Skin of body (tissue), 3 donors: ENCODE measurements around the gene KCTD16. TPM values are rescaled to one million over a fixed set of nuclear protein-coding genes. Genes with fewer than 3 reads are reported as not detected.

Source experiments
- DNase-seq: peaks from one replicate; lab custom pipeline; 2025; lab: John Stamatoyannopoulos, UW
- small RNA-seq: library from RNA; depleted of rRNA; stranded (forward); fragments of <200 nt; gene quantifications from one replicate; pipeline ENCODE3, GENCODE V24; 2014; ENCODE audit warnings: low replicate concordance
- total RNA-seq: library from RNA; depleted of rRNA; stranded (reverse); fragments of >200 nt; gene quantifications from one replicate; pipeline ENCODE4 v1.2.3, GENCODE V29; 2014

Gene KCTD16
- total RNA-seq, 1 donor from 2014 or later: 0.20 TPM

DNA sequence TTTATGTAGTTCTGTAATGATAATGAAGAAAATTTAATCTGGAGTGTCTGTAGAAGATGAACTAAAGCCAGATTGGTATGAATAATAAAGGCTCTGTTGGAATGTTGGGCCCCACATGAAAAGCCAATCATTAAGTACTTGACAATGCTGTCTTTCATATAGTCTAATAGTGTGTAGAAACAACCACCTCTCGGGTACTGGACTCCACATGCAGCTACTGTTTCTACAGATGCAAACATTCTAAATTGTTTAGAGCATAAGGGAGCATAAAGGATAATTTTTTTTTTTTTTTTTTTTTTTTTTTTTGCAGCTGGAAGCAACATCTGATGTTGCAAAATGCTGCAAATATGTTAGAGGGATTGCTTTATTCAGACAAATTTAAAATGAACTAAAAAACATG is 354.3 kb downstream of the KCTD16 start:
- no peak for DNase-seq

GRCh38 chr5:144531188-144531587 is 360.5 kb downstream of the KCTD16 start:
- DNase-seq: no peak

Small RNA genes within 50 kb of the gene (small RNA-seq; reads per million reads assigned to genes)
- gene CKS1BP5 (not detected), gene RN7SL87P (not detected)

Other genes with a start within 250 kb of the KCTD16 start
- gene YIPF5, start 214 bp upstream of the KCTD16 start, total RNA-seq: 48.7 TPM